Muscle layer of duodenum (tissue), 2 donors: ENCODE results near the gene LYPD6.

Experiments used
- H3K27ac ChIP-seq: one replicate; pipeline ENCODE4 v1.7.0; 2013; ENCODE audit warnings: mild to moderate bottlenecking, low read length
- H3K27me3 ChIP-seq: one replicate; pipeline ENCODE4 v1.7.0; 2013; ENCODE audit warnings: low read depth, mild to moderate bottlenecking, control low read depth, low read length
- H3K36me3 ChIP-seq, 2 donors: one replicate each; pipeline ENCODE4 v1.7.0; 2013; ENCODE audit warnings: low read length in 2 of 2, control low read depth in 1 of 2, mild to moderate bottlenecking in 1 of 2; ENCODE audit not compliant: insufficient read depth in 2 of 2, control insufficient read depth in 1 of 2
- H3K4me1 ChIP-seq, 2 donors: one replicate each; pipeline ENCODE4 v1.7.0; 2013; ENCODE audit warnings: low read length in 2 of 2, mild to moderate bottlenecking in 2 of 2, control low read depth in 1 of 2, moderate library complexity in 1 of 2; ENCODE audit not compliant: insufficient read depth in 2 of 2, control insufficient read depth in 1 of 2
- H3K4me3 ChIP-seq, 2 donors: one replicate each; pipeline ENCODE4 v1.7.0; 2013; ENCODE audit warnings: low read length in 2 of 2, low read depth in 1 of 2, mild to moderate bottlenecking in 1 of 2
- H3K9me3 ChIP-seq, 2 donors: one replicate each; pipeline ENCODE4 v1.7.0; 2013; ENCODE audit warnings: low read length in 2 of 2, control low read depth in 1 of 2, mild to moderate bottlenecking in 1 of 2; ENCODE audit not compliant: control insufficient read depth in 1 of 2
- donor health status: healthy.

Gene LYPD6

DNA sequence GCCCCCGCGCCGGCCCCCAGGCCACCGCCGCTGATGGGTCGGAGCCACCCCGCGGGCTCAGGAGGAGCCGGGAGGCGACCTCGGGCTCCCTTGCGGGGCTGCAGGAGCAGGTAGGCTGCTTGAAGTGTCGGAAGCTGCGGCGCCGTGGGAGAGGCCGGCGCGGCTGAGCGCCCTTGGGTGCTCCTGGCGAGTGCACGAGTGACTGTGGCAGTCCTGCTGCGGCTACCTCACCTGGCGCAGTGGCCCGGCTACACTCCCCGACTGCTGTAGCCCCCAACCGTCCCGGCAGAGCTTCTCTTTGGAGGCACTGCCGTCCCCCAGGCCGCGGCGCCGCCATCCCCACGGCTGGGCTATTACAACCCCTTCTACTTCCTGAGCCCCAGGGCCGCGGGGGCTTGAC is 10.0 kb upstream of the LYPD6 start:
- Histone ChIP-seq H3K36me3 (no peaks in the 10 kb centered on the region), H3K27ac (no peak overlapping the region), H3K9me3 (no peaks in the 10 kb centered on the region), H3K4me1 (no peaks in the 10 kb centered on the region), H3K4me3 (no peak overlapping the region), H3K27me3 (no peaks in the 10 kb centered on the region)

DNA sequence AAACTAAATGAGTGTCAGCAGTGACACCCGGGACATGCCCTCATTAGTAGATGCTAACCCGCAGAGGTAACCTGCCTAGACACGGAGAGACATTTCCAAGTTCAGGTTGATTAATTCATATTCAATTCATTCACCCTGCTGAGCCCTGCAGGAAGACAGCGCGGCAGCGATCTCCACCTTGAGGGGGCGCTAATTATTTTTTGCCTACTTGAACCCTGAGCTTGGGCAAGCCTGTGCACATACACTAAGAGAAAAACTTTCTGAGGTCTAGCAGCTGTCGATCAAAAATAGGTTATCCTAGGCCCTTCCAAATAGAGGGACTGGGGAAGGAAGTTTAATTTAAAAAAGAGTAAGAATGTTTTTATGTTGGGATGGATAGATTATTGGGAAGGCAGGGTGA is 1.3 kb upstream of the LYPD6 start:
- H3K27ac ChIP-seq, result no peak overlapping the region
- peak overlapping the region; percentile 69 to 93 for H3K4me3 ChIP-seq
- no peaks in the 10 kb centered on the region for H3K9me3 ChIP-seq
- H3K27me3 ChIP-seq, result no peaks in the 10 kb centered on the region
- H3K36me3 ChIP-seq, result no peaks in the 10 kb centered on the region
- H3K4me1 ChIP-seq, result peaks cover 0 to 13% of the 10 kb centered on the region in 2 donors

DNA sequence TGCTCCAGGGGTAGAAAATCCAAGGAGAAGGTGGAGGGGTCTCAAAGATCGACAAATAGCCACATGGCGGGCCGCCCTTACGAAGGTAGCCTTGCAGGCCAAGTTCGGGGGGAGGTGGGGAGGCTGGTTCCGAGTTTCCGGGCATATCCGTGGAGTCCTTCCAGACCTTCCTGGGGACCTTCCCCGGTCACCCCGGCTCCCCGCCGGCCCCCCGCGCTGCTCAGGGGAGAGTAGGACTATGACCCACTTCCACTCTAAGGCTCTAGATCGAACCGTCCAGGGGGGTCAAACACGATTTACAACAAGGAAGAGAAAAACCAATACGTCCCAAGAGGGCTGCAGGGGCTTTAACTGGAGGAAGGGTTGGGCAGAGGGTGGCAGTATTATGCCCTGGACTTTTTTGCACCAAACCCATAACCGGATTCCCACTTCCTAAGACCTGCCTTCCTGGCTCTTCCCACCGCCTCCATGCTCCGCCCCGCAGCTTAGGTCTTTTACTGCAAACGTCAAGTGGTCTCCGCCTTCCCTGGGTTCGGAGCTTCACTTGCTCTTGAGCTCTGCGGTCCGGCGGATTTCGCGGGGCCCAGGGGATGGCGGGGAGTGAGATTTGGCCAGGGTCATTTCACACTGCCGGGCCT is 779 bp upstream of the LYPD6 start:
- Histone ChIP-seq H3K27ac (no peak overlapping the region), H3K9me3 (no peaks in the 10 kb centered on the region), H3K4me3 (peak overlapping the region; percentile 69 to 93), H3K36me3 (no peaks in the 10 kb centered on the region), H3K4me1 (peaks cover 0 to 13% of the 10 kb centered on the region in 2 donors), H3K27me3 (no peaks in the 10 kb centered on the region)

DNA sequence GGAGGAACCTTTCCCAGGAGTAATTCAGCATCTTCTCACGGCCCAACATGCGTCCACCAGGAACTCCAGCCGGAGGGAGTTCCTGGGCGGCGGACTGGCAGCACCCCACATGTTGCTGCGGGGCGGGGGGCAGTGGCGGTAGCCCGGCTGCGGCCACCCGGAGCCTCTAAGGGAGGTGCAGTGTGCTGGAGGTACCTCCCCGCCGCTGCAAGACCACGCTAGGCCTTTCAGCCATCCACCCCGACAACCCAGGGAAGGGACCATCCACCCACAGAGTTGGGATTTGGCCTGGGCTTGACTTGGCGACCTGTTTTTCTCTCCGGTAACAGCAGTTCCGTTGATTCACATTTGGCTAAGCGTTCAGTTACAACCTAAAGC is 625 bp downstream of the LYPD6 start:
- peak overlapping the region; percentile 69 to 93 for H3K4me3 ChIP-seq
- H3K9me3 ChIP-seq, result no peaks in the 10 kb centered on the region
- H3K27me3 ChIP-seq, result no peaks in the 10 kb centered on the region
- H3K36me3 ChIP-seq, result no peaks in the 10 kb centered on the region
- H3K27ac ChIP-seq, result no peak overlapping the region
- peaks cover 0 to 13% of the 10 kb centered on the region in 2 donors for H3K4me1 ChIP-seq

DNA sequence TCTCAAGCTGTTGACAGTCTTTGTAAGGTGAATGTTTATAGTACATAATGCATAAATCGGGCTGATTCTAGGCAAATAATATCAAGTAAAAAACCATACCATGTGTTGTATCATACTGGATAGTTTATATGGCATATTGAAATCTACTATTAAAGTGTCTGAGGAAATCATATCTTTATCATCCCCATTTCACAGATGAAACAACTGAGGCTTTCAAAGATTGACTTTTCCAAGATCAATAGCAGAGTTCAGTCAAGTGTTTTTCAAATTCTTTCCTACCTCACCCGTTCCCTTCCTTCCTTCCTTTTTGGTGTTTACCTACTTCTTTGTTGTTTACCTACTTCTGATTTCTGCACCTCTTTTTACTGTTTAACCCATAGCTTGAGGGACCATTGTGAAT is 2.0 kb downstream of the LYPD6 start:
- no peaks in the 10 kb centered on the region for H3K27me3 ChIP-seq

DNA sequence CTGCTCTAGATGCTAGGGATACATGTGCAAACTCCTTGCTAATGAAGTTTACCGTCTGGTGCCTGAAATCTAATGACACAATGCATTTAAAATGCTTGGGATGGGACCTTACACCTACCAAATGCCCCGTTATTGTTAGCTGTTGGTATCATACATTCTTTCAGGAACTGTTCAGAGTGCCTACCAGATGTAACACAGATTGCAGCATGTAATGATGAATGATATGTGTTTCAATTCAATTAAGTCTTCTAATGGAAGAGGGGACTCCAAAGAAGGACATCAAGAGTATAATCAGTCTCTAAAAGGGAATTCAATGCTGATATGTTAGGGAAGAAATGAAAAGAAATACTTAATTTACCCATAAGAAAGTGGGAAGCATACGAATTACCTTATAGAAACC is 3.2 kb downstream of the LYPD6 start:
- no peaks in the 10 kb centered on the region for H3K9me3 ChIP-seq
- H3K27me3 ChIP-seq, result no peaks in the 10 kb centered on the region
- H3K36me3 ChIP-seq, result no peaks in the 10 kb centered on the region
- H3K4me3 ChIP-seq, result no peak overlapping the region
- peaks cover 0 to 13% of the 10 kb centered on the region in 2 donors for H3K4me1 ChIP-seq
- no peak overlapping the region for H3K27ac ChIP-seq

More for the DNA sequence above, 2.0 kb downstream of the LYPD6 start:
- no peak overlapping the region for H3K27ac ChIP-seq
- peaks cover 0 to 13% of the 10 kb centered on the region in 2 donors for H3K4me1 ChIP-seq
- no peaks in the 10 kb centered on the region for H3K36me3 ChIP-seq
- no peak overlapping the region for H3K4me3 ChIP-seq
- no peaks in the 10 kb centered on the region for H3K9me3 ChIP-seq

DNA sequence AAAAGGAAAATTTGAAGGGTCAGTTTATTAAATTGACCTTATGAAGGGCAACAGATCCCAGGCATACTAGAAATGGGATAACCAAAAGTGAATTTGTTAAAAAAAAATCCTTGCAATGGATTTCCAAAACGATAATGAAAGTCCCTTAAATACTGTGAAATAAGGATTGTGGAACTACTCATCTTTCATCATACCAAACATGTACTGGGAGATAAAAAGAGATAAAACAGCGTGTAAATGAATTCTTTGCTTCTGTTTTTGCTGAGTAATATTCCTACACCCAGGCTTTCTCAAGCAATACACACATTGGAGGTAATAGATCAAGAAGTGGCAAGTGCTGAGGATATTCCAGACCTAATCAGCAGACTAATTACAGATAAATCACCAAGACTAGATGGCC is 3.8 kb downstream of the LYPD6 start:
- Histone ChIP-seq H3K4me3 (no peak overlapping the region), H3K36me3 (no peaks in the 10 kb centered on the region), H3K27me3 (no peaks in the 10 kb centered on the region), H3K27ac (no peak overlapping the region), H3K4me1 (peaks cover 0 to 13% of the 10 kb centered on the region in 2 donors), H3K9me3 (no peaks in the 10 kb centered on the region)

DNA sequence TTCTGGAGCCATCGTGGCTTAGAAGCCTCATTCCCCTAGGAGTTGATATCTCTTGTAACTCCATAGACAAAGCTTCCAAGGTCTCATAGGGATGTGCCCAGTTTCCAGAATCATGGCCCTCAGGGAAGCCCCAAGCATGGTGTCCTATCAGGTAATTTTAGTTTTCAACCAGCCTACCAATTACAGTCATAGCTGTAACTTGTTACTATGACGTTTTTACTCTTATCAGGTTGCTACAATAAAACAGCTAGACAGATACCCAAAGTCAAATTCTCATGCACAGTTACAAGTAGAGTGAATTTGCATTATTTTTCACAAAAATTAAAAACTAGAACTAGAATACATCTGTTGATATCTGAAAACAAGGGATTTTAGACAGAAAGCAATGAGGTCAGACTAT is 8.9 kb downstream of the LYPD6 start:
- Histone ChIP-seq H3K4me3 (no peak overlapping the region), H3K9me3 (no peaks in the 10 kb centered on the region), H3K27me3 (no peaks in the 10 kb centered on the region), H3K27ac (no peak overlapping the region), H3K4me1 (no peaks in the 10 kb centered on the region), H3K36me3 (no peaks in the 10 kb centered on the region)

DNA sequence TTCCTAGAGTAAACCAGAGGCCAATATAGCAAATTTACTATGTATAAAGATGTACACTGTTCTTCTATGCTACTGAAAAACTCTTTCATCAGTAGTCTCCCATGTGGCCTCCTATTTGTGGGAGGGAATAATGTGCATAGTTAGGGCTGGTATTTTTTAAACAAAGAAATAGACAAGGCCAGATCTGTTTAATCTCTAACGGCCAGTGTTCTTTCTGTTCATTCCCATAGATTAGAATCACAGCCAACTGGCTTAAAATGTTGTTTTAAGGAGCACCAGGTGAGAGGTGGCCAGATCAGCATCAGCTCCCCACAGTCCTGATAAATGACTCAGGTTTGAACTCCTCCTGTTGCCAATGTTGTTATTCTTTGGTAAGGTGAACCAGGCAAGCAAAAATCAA is 12.1 kb downstream of the LYPD6 start:
- H3K27ac ChIP-seq, result no peak overlapping the region
- no peak overlapping the region for H3K4me3 ChIP-seq
- no peaks in the 10 kb centered on the region for H3K9me3 ChIP-seq
- no peaks in the 10 kb centered on the region for H3K27me3 ChIP-seq
- no peaks in the 10 kb centered on the region for H3K36me3 ChIP-seq
- no peaks in the 10 kb centered on the region for H3K4me1 ChIP-seq

DNA sequence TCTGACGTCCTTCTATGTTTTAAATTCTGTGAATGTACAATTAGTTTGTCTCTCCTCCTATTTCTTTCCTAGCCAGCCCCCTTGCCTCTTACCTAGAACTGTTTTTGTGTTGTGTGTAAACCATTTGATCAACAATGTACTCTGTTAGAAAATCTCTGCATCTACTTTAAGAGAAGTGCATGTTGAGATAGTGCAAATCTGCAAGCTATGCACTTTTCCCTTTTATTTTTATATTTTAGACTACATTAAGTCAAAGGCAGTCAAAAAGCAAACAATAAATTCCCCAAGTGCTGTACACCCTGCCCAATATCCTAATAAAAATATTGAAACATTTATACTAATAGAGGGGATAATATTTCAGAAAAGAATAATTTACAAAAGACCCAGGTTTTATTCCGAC is 13.7 kb downstream of the LYPD6 start:
- no peaks in the 10 kb centered on the region for H3K36me3 ChIP-seq
- no peak overlapping the region for H3K27ac ChIP-seq
- no peaks in the 10 kb centered on the region for H3K4me1 ChIP-seq
- no peaks in the 10 kb centered on the region for H3K9me3 ChIP-seq
- no peaks in the 10 kb centered on the region for H3K27me3 ChIP-seq
- H3K4me3 ChIP-seq, result no peak overlapping the region

DNA sequence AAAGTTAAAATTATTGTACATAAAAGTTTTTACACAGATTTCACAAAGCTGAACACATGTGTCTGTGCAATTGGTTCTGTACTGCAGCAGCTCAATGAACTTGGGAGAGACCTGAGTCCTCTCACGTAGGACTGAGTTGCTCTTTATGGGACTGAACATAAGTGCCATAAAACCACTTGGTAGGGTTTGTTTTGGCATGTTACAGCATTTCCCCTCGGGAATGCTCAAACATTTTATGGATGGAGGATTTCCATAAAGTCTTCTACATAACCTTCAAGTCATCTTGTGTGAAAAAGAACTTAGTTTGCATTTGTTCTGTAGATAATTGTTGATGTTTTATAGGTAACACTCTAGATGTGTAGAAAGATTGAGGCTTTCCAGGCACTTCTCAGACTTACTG is 15.9 kb downstream of the LYPD6 start:
- Histone ChIP-seq H3K9me3 (no peaks in the 10 kb centered on the region), H3K4me1 (no peaks in the 10 kb centered on the region), H3K27me3 (no peaks in the 10 kb centered on the region), H3K27ac (no peak overlapping the region), H3K4me3 (no peak overlapping the region), H3K36me3 (no peaks in the 10 kb centered on the region)

DNA sequence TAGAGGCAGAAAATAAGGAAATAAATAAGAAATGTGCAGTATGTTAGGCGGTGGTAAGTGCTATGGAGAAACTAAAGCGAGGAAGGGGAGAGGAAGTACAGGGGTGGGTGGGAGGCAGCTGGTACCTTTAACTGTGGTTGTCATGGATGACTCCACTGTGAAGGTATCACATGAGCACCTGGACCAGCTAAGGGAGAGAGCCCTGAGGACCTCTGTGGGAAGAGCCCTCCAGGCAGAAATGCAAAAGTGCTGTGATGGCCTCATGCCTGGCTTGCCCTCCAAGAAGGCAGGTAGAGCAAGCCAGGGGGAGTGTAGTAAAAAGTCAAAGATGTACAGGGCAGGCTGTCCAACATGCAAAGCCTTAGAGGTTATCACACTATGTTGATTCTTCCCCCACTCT is 17.9 kb downstream of the LYPD6 start:
- H3K4me1 ChIP-seq, result peaks cover 0 to 5% of the 10 kb centered on the region in 2 donors
- H3K27me3 ChIP-seq, result no peaks in the 10 kb centered on the region
- no peaks in the 10 kb centered on the region for H3K36me3 ChIP-seq
- no peak overlapping the region for H3K4me3 ChIP-seq
- no peak overlapping the region for H3K27ac ChIP-seq
- H3K9me3 ChIP-seq, result no peaks in the 10 kb centered on the region
